Testis (tissue), 3 donors: Measurements from ENCODE around the gene TXNRD1. TPM values are rescaled to one million over a fixed set of nuclear protein-coding genes. Genes with fewer than 3 reads are reported as not detected.

ENCODE experiments used
- DNase-seq: peaks from one replicate; pipeline ENCODE4 v3.0.0-alpha.2; 2019
- H3K27ac ChIP-seq, 2 donors: fragments of 200-600 bp; sonication (generic); one replicate each; pipeline ENCODE4 v1.5.1; 2019
- H3K27me3 ChIP-seq: fragments of 200-600 bp; sonication (generic); one replicate; pipeline ENCODE4 v1.5.1; 2019
- H3K36me3 ChIP-seq: fragments of 200-600 bp; sonication (generic); one replicate; pipeline ENCODE4 v1.5.1; 2017; ENCODE audit warnings: low read depth; ENCODE audit errors: missing control alignments
- H3K4me1 ChIP-seq: fragments of 200-600 bp; sonication (generic); one replicate; pipeline ENCODE4 v1.5.1; 2019
- H3K4me3 ChIP-seq, 2 donors: fragments of 200-600 bp; sonication (generic); one replicate each; pipeline ENCODE4 v1.5.1; 2017 to 2019
- H3K9me3 ChIP-seq: fragments of 200-600 bp; sonication (generic); one replicate; pipeline ENCODE4 v1.5.1; 2017
- CTCF ChIP-seq, 3 experiments: fragments of 450-650 bp in 2 of 3; fragments of 200-600 bp in 1 of 3; sonication (generic) in 1 of 3; IDR thresholded peaks; one replicate each; pipeline ENCODE4 v1.5.1; 2016 to 2019; ENCODE audit warnings: antibody characterized with exemption in 3 of 3, mild to moderate bottlenecking in 2 of 3, moderate library complexity in 1 of 3
- POLR2A ChIP-seq: fragments of 450-650 bp; IDR thresholded peaks from one replicate; pipeline ENCODE4 v1.6.1; 2017; ENCODE audit warnings: antibody characterized with exemption, mild to moderate bottlenecking, moderate library complexity
- WGBS, 2 donors: methylation state at CpG; one replicate each; pipeline ENCODE4 v1.1.5; 2018; 5-methylcytosine and 5-hydroxymethylcytosine counted together
- intact Hi-C: fragments of 100-400 bp; cut with DNase I; formaldehyde crosslinking; loops from one replicate; pipeline ENCODE4 v1.15.1; 2023; ENCODE audit warnings: low total_unique reads
- polyA plus RNA-seq: library from polyadenylated mRNA; stranded (reverse); fragments of 350-450 nt; fragmentation: Illumina TruSeq; extraction: RNeasy Lipid Tissue Mini Kit (QIAGEN cat#74804); gene quantifications from one replicate; pipeline ENCODE4 v1.2.3, GENCODE V29; 2014; ENCODE audit warnings: low read depth, low replicate concordance; ENCODE audit not compliant: insufficient read depth
- total RNA-seq, 2 donors: library from RNA; depleted of rRNA; stranded (reverse); fragments of >200 nt; gene quantifications; one replicate each; pipeline ENCODE4 v1.2.3, GENCODE V29; 2016

The TXNRD1 gene
- total and polyA plus RNA-seq, 3 donors from 2014 or later = 67.8 to 110 (median 96.2) TPM

- Histone ChIP-seq H3K4me3 (no peak overlapping the region), H3K36me3 (no peaks in the 10 kb centered on the region), H3K27me3 (no peaks in the 10 kb centered on the region), H3K4me1 (no peaks in the 10 kb centered on the region), H3K27ac (no peak overlapping the region), H3K9me3 (no peaks in the 10 kb centered on the region)
- 80 to 94% methylated on average over 2 of the region's 2 CpGs for WGBS, 2 donors
- no peak for DNase-seq
- TF ChIP-seq POLR2A (no peak), CTCF (IDR thresholded peaks at IDR 0.05) (no peak)
- intact Hi-C loops = no loop called here
Measured at GRCh38 chr12:104189915-104190555, 25.5 kb upstream of the TXNRD1 start.

- TF ChIP-seq CTCF (IDR thresholded peaks at IDR 0.05) (no peak), POLR2A (no peak)
- intact Hi-C loops = no loop called here
Measured at GRCh38 chr12:104190641-104191176, 24.9 kb upstream of the TXNRD1 start.

GRCh38 chr12:104197264-104197663 is 18.3 kb upstream of the TXNRD1 start:
- Histone ChIP-seq H3K4me3 (no peak overlapping the region), H3K36me3 (no peaks in the 10 kb centered on the region), H3K27me3 (no peaks in the 10 kb centered on the region), H3K9me3 (no peaks in the 10 kb centered on the region), H3K4me1 (no peaks in the 10 kb centered on the region), H3K27ac (no peak overlapping the region)
- no peak for DNase-seq
- 72 to 75% methylated on average over 2 of the region's 2 CpGs for WGBS, 2 donors
- no peak for TF ChIP-seq POLR2A
- TF ChIP-seq CTCF (IDR thresholded peaks at IDR 0.05) = no peak
- intact Hi-C loops = no loop called here

More at GRCh38 chr12:104190641-104191176, 24.9 kb upstream of the TXNRD1 start:
- H3K36me3 ChIP-seq = no peaks in the 10 kb centered on the region
- no peaks in the 10 kb centered on the region for H3K27me3 ChIP-seq
- WGBS, 2 donors = 96 to 98% methylated on average over 3 of the region's 3 CpGs
- H3K4me3 ChIP-seq = no peak overlapping the region
- DNase-seq = no peak
- H3K9me3 ChIP-seq = no peaks in the 10 kb centered on the region
- no peaks in the 10 kb centered on the region for H3K4me1 ChIP-seq
- no peak overlapping the region for H3K27ac ChIP-seq

GRCh38 chr12:104199964-104200363 is 15.6 kb upstream of the TXNRD1 start:
- TF ChIP-seq CTCF (IDR thresholded peaks at IDR 0.05) (no peak), POLR2A (no peak)
- H3K4me3 ChIP-seq = no peak overlapping the region
- H3K4me1 ChIP-seq = no peaks in the 10 kb centered on the region
- no peak overlapping the region for H3K27ac ChIP-seq
- 80 to 86% methylated on average over 2 of the region's 2 CpGs for WGBS, 2 donors
- H3K36me3 ChIP-seq = no peaks in the 10 kb centered on the region
- intact Hi-C loops = loop anchor here (10.0 kb wide), 1 partner anchor 155 kb away; no protein-coding TSS in a partner anchor
- no peaks in the 10 kb centered on the region for H3K9me3 ChIP-seq
- no peaks in the 10 kb centered on the region for H3K27me3 ChIP-seq
- DNase-seq = no peak
